Ovary (tissue), 9 donors: ENCODE measurements around the gene WNT4. TPM values are rescaled to one million over a fixed set of nuclear protein-coding genes. Genes with fewer than 3 reads are reported as not detected.

Experiments
- DNase-seq, 5 donors: peaks; one replicate each; pipeline ENCODE4 v3.0.0-alpha.2; 2019 to 2020
- H3K27ac ChIP-seq, 2 donors: fragments of 200-600 bp; one replicate each; pipeline versions ENCODE4 v1.5.1 to v1.8.0; 2019 to 2022
- H3K27me3 ChIP-seq: fragments of 200-600 bp; one replicate; pipeline ENCODE4 v1.8.0; 2022
- H3K36me3 ChIP-seq: fragments of 200-600 bp; sonication (generic); one replicate; pipeline ENCODE4 v1.5.1; 2019
- H3K4me1 ChIP-seq: one replicate; pipeline ENCODE4 v1.8.1; 2013; ENCODE audit warnings: mild to moderate bottlenecking, moderate library complexity; ENCODE audit not compliant: insufficient read depth
- H3K4me3 ChIP-seq: fragments of 200-600 bp; sonication (generic); one replicate; pipeline ENCODE4 v1.5.1; 2017
- H3K9me3 ChIP-seq, 2 donors: fragments of 200-600 bp in 1 of 2; sonication (generic) in 1 of 2; one replicate each; pipeline versions ENCODE4 v1.5.1 to v1.8.1; 2013 to 2019; ENCODE audit warnings: mild to moderate bottlenecking in 1 of 2, moderate library complexity in 1 of 2
- EP300 ChIP-seq: sonication (generic); formaldehyde crosslinking; IDR thresholded peaks from one replicate; pipeline ENCODE4 v1.6.1; 2017; ENCODE audit warnings: antibody characterized with exemption
- POLR2A ChIP-seq: fragments of 450-650 bp; IDR thresholded peaks from one replicate; pipeline ENCODE4 v1.6.1; 2017; ENCODE audit warnings: antibody characterized with exemption, mild to moderate bottlenecking, moderate library complexity
- WGBS, 3 donors: extraction: QIAGEN DNeasy Blood & Tissue Kit in 1 of 3; methylation state at CpG; one replicate each; pipeline versions ENCODE4 v1.1.5 to v1.1.7; 2013 to 2017; 5-methylcytosine and 5-hydroxymethylcytosine counted together
- intact Hi-C, 4 donors: fragments of 100-400 bp; cut with DNase I; formaldehyde crosslinking; loops; one replicate each; pipeline versions ENCODE4 v1.11.0 to v1.15.1; 2022 to 2023
- polyA plus RNA-seq, 2 donors: library from polyadenylated mRNA; stranded (reverse); fragments of 200-250 nt in 1 of 2; fragments of 350-450 nt in 1 of 2; fragmentation: Illumina TruSeq in 1 of 2; extraction: RNeasy Lipid Tissue Mini Kit (QIAGEN cat#74804) in 1 of 2; gene quantifications; one replicate each; pipeline ENCODE4 v1.2.3, GENCODE V29; 2013 to 2014
- total RNA-seq, 7 donors: library from RNA; depleted of rRNA in 2 of 7; stranded (reverse); fragments of >200 nt in 2 of 7; fragmentation: NEBNext Ultra II Directional in 3 of 7; extraction: Animal tissue kit (Norgen Biotek cat#: 25700) in 3 of 7; gene quantifications; one replicate each; pipeline versions ENCODE4 v1.1.0 to v1.2.4, GENCODE V29; 2016 to 2023
- TF ChIP-seq, protein P1 (sequence below), 3 donors: fragments of 450-650 bp in 2 of 3; fragments of 200-600 bp in 1 of 3; IDR thresholded peaks; one replicate each; pipeline versions ENCODE4 v1.5.1 to v1.8.0; 2016 to 2022; ENCODE audit warnings: antibody characterized with exemption in 3 of 3, mild to moderate bottlenecking in 1 of 3
- donor health status: DM: no; HTN: no; CAD: no; lungs with moderate emphysema.
- donor health status: DM: no; HTN: no; CAD: no.
- donor health status: Bipolar disorder and iron deficiency.
- donor health status: DM: yes; HTN: yes; CAD: no.
- donor health status: DM: no; HTN: no; CAD: no.
- donor health status: DM: yes; HTN: yes; CAD: no.

The WNT4 gene
- total and polyA plus RNA-seq, 9 donors: 3.7 to 125 (median 17.2) TPM

DNA sequence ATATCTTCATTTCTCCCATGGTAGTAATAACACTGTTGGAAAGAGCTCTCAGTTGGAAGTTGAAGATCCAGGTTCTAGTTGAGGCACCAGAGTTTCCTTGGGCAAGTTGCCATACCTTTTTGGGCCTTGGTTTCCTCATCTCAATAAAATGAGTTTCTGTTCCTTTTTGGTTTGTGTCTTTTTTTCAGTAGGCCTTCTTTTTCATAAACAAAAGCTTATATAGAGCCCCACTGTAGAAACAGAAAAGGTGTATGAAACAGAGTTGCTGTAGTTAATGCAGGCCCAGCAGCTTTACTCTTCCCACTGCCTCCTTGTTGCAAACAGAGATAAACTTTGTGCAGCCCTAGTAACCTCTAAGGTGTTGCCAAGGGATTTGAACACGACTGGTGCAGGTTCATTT is 41.7 kb downstream of the WNT4 start:
- TF ChIP-seq POLR2A (no peak), EP300 (no peak)
- TF ChIP-seq, protein P1, sequence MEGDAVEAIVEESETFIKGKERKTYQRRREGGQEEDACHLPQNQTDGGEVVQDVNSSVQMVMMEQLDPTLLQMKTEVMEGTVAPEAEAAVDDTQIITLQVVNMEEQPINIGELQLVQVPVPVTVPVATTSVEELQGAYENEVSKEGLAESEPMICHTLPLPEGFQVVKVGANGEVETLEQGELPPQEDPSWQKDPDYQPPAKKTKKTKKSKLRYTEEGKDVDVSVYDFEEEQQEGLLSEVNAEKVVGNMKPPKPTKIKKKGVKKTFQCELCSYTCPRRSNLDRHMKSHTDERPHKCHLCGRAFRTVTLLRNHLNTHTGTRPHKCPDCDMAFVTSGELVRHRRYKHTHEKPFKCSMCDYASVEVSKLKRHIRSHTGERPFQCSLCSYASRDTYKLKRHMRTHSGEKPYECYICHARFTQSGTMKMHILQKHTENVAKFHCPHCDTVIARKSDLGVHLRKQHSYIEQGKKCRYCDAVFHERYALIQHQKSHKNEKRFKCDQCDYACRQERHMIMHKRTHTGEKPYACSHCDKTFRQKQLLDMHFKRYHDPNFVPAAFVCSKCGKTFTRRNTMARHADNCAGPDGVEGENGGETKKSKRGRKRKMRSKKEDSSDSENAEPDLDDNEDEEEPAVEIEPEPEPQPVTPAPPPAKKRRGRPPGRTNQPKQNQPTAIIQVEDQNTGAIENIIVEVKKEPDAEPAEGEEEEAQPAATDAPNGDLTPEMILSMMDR (IDR thresholded peaks at IDR 0.05): no peak
- Histone ChIP-seq H3K27ac (no peak overlapping the region), H3K4me3 (no peak overlapping the region), H3K4me1 (peaks cover 1% of the 10 kb centered on the region), H3K27me3 (no peaks in the 10 kb centered on the region), H3K36me3 (no peaks in the 10 kb centered on the region), H3K9me3 (no peaks in the 10 kb centered on the region)
- no peak for DNase-seq
- 50 to 62% (median 56%) methylated on average over 1 of the region's 1 CpG for WGBS, 3 donors
- intact Hi-C loops: loop anchor here in 3 of 4 donors (10.0 kb wide), 3 partner anchors 174 to 544 kb away; partner anchors contain the start of gene C1QC (in 2 of the 3)

DNA sequence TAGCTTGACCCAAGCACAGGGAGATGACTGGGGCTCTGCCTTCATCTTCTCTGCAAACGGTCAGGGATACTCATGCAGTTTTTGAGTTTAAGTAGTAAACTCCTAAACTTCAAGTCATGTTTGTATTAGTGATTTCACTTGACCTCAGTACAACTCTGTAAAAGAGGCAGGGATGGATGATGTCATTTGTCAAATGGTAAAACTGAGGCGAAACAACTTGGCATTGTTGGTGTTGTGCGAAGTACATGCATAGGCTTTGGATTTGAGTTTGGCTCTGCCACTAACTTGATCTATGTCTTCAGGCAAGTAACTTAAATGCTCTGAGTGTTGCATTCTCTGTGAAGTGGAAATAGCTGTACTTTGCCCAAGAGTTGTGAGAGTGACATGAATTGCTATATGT is 42.7 kb downstream of the WNT4 start:
- Histone ChIP-seq H3K36me3 (no peaks in the 10 kb centered on the region), H3K4me3 (no peak overlapping the region), H3K27me3 (no peaks in the 10 kb centered on the region), H3K27ac (no peak overlapping the region), H3K9me3 (no peaks in the 10 kb centered on the region), H3K4me1 (no peaks in the 10 kb centered on the region)
- 86 to 91% (median 90%) methylated on average over 3 of the region's 3 CpGs for WGBS, 3 donors
- no peak for TF ChIP-seq EP300
- TF ChIP-seq, protein P1 (IDR thresholded peaks at IDR 0.05): no peak
- no peak for TF ChIP-seq POLR2A
- DNase-seq: no peak
- intact Hi-C loops: loop anchor here in 3 of 4 donors (10.0 kb wide), 3 partner anchors 175 to 545 kb away; partner anchors contain the start of gene C1QC (in 2 of the 3)

DNA sequence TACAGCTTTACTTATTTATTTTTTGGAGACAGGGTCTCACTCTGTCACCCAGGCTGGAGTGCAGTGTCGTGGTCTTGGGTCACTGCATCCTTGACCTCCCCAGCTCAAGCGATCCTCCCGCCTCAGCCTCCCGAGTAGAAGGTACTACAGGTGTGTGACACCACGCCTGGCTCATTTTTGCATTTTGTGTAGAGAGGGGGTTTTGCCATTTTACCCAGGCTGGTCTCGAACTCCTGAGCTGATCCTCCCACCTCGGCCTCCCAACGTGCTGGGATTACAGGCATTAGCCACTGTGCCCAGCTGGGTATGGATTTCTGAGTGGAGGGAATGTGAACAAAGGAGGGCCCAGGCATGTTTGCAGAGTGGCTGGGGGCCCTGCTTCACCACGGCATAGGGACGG is 44.1 kb downstream of the WNT4 start:
- no peak for DNase-seq
- no peaks in the 10 kb centered on the region for H3K4me1 ChIP-seq
- H3K36me3 ChIP-seq: no peaks in the 10 kb centered on the region
- TF ChIP-seq, protein P1 (IDR thresholded peaks at IDR 0.05): no peak
- TF ChIP-seq POLR2A (no peak), EP300 (no peak)
- WGBS, 3 donors: 85 to 87% (median 86%) methylated on average over 10 of the region's 10 CpGs
- no peak overlapping the region for H3K4me3 ChIP-seq
- no peaks in the 10 kb centered on the region for H3K27me3 ChIP-seq
- H3K27ac ChIP-seq: no peak overlapping the region
- no peaks in the 10 kb centered on the region for H3K9me3 ChIP-seq
- intact Hi-C loops: no loop called here

DNA sequence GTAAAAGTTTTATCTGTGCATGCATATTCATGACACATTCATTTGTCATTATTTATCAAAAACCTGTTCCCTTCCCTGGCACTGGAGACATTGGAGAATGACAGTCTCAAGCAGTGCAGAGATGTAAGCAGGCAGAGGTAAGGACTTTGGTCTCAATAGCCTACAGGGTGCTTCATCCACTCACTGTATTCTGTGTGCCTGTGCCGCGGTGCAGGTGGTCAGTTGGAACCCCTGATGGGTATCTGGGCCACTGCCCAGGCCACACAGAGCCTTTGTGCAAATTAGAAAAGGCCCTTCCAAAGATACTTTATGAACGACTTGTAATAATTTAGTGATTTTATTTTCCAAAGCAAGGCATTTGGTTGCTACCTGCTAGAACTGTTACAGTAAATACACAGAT is 46.4 kb downstream of the WNT4 start:
- Histone ChIP-seq H3K27me3 (no peaks in the 10 kb centered on the region), H3K9me3 (no peaks in the 10 kb centered on the region), H3K27ac (no peak overlapping the region), H3K36me3 (no peaks in the 10 kb centered on the region), H3K4me3 (no peak overlapping the region), H3K4me1 (no peaks in the 10 kb centered on the region)
- WGBS, 3 donors: 77 to 82% (median 81%) methylated on average over 3 of the region's 3 CpGs
- TF ChIP-seq, protein P1 (IDR thresholded peaks at IDR 0.05): no peak
- no peak for TF ChIP-seq EP300
- TF ChIP-seq POLR2A: no peak
- DNase-seq: no peak
- intact Hi-C loops: no loop called here
